ENCODE data around the gene LIX1L. TPM values are rescaled to one million over a fixed set of nuclear protein-coding genes. Genes with fewer than 3 reads are reported as not detected.
A peak's percentile ranks its signal among the peaks of the same experiment; 100 is the strongest.
"Not testable (repeated sequence)": the region's sequence is repeated elsewhere in the genome, so short reads cannot be mapped to it uniquely, and the experiment has no call there.

Gene LIX1L
- total and polyA plus RNA-seq, 8 donors, result 2.9 to 10.3 (median 5.6) TPM

- no peak for DNase-seq
- H3K9me3 ChIP-seq, result no peaks in the 10 kb centered on the region
- peaks cover 0 to 3% (median 0%) of the 10 kb centered on the region in 3 donors for H3K36me3 ChIP-seq
- no peaks in the 10 kb centered on the region for H3K27me3 ChIP-seq
- peak overlapping the region; percentile 58 to 95 (median 84) for H3K27ac ChIP-seq
- peak overlapping the region; percentile 42 to 63 (median 57) for H3K4me3 ChIP-seq
- 54 to 59% methylated on average over 20 of the region's 20 CpGs for whole genome bisulfite sequencing, 2 donors
- peaks cover 5 to 7% (median 6%) of the 10 kb centered on the region in 3 donors for H3K4me1 ChIP-seq
- intact Hi-C loops (cut with DNase I), result no loop called here
- no peak for TF ChIP-seq CTCF (IDR thresholded peaks at IDR 0.05)
- no peak for ATAC-seq
- FAIRE-seq, result no peak
These were observed 29.7 kb downstream of the LIX1L start for GRCh38 chr1:145927916-145928643.

- peak in 2 of 4 donors; percentile 33 to 39 for TF ChIP-seq CTCF (IDR thresholded peaks at IDR 0.05)
- intact Hi-C loops (cut with DNase I), result no loop called here
These were observed 30.5 kb downstream of the LIX1L start, which contains the start of gene RBM8A for GRCh38 chr1:145927063-145927886. RBM8A (minus strand) TSS chr1:145927484; CDS start chr1:145927426, 58 bp downstream.

GRCh38 chr1:145926686-145927062 is 31.1 kb downstream of the LIX1L start:
- Histone ChIP-seq H3K9me3 (no peaks in the 10 kb centered on the region), H3K27me3 (no peaks in the 10 kb centered on the region), H3K27ac (peak overlapping the region; percentile 58 to 95 (median 84)), H3K4me3 (peak overlapping the region; percentile 42 to 63 (median 57)), H3K4me1 (peaks cover 5 to 7% (median 6%) of the 10 kb centered on the region in 3 donors), H3K36me3 (peaks cover 0 to 3% (median 0%) of the 10 kb centered on the region in 3 donors)
- intact Hi-C loops (cut with DNase I), result no loop called here
- WGBS, 2 donors, result 3 to 4% methylated on average over 19 of the region's 19 CpGs
- FAIRE-seq, result no peak
- no peak for TF ChIP-seq CTCF (IDR thresholded peaks at IDR 0.05)
- peak in 2 of 4 donors; percentile 2 to 3 for ATAC-seq
- no peak for DNase-seq

More at GRCh38 chr1:145927063-145927886, 30.5 kb downstream of the LIX1L start, which contains the start of gene RBM8A:
- no peaks in the 10 kb centered on the region for H3K9me3 ChIP-seq
- WGBS, 2 donors, result 0% methylated on average over 41 of the region's 41 CpGs
- peaks cover 5 to 7% (median 6%) of the 10 kb centered on the region in 3 donors for H3K4me1 ChIP-seq
- ATAC-seq, result peak; percentile 97 to 99 (median 98)
- peak; percentile 83 to 96 (median 94) for DNase-seq
- peaks cover 0 to 3% (median 0%) of the 10 kb centered on the region in 3 donors for H3K36me3 ChIP-seq
- peak; percentile 54 for FAIRE-seq
- peak within 1 kb of the TSS; percentile 42 to 63 (median 57) for H3K4me3 ChIP-seq
- H3K27me3 ChIP-seq, result no peaks in the 10 kb centered on the region
- peak within 1 kb of the TSS; percentile 58 to 95 (median 84) for H3K27ac ChIP-seq

- TF ChIP-seq CTCF (IDR thresholded peaks at IDR 0.05), result no peak
- Histone ChIP-seq H3K4me3 (no peak overlapping the region), H3K4me1 (peaks cover 7 to 16% (median 12%) of the 10 kb centered on the region in 3 donors), H3K36me3 (peaks cover 0 to 3% (median 0%) of the 10 kb centered on the region in 3 donors), H3K27ac (no peak overlapping the region), H3K27me3 (no peaks in the 10 kb centered on the region), H3K9me3 (no peaks in the 10 kb centered on the region)
- FAIRE-seq (no peak), ATAC-seq (no peak), DNase-seq (no peak)
- intact Hi-C loops (cut with DNase I), result no loop called here
- WGBS, 2 donors, result 78% methylated on average over 2 of the region's 2 CpGs
These were observed 35.6 kb downstream of the LIX1L start for GRCh38 chr1:145922266-145922665.

- H3K36me3 ChIP-seq; H3K9me3 ChIP-seq; ATAC-seq; intact Hi-C loops (cut with DNase I); H3K27ac ChIP-seq; H3K27me3 ChIP-seq; DNase-seq; FAIRE-seq: not testable (repeated sequence)
- H3K4me3 ChIP-seq, result peak overlapping the region in 2 of 4 donors; percentile 62 to 96
- peaks cover 0 to 13% (median 6%) of the 10 kb centered on the region in 3 donors for H3K4me1 ChIP-seq
- WGBS, 2 donors, result 89 to 95% methylated on average over 2 of the region's 4 CpGs
These were observed 37.5 kb downstream of the LIX1L start for GRCh38 chr1:145920297-145920696.
